IMR-90 (cell line): ENCODE data around the gene BTNL8. TPM values are rescaled to one million over a fixed set of nuclear protein-coding genes. Genes with fewer than 3 reads are reported as not detected.

ENCODE experiments used
- ATAC-seq: fragments of 200-7000 bp; cut with Tn5 transposase; 2 replicates; pipeline ENCODE4 v1.9.1; 2020; ENCODE audit warnings: low read depth, mild to moderate bottlenecking, moderate library complexity
- BruUV-seq: library from RNA; stranded (reverse); fragments of 400-500 nt; replicated peaks from 2 replicates; lab custom pipeline; 2021; lab: Mats Ljungman, UMichigan
- CTCF ChIA-PET: fragments of 300-600 bp; formaldehyde crosslinking; extraction: SDS; loops from one replicate; lab custom pipeline; 2021; ENCODE audit warnings: antibody characterized with exemption; lab: Yijun Ruan, JAX
- POLR2A ChIA-PET: fragments of 300-600 bp; sonication (Branson Sonifier 250); formaldehyde crosslinking; loops from one replicate; lab custom pipeline; 2022; ENCODE audit warnings: antibody characterized with exemption; ENCODE audit not compliant: unreplicated experiment; lab: Charles Lee
- DNase-seq: peaks from one replicate; pipeline ENCODE4 v3.0.0; 2013
- H2AFZ ChIP-seq: replicated peaks from 2 replicates; pipeline ENCODE3; 2013; ENCODE audit warnings: low read length, mild to moderate bottlenecking; ENCODE audit not compliant: poor library complexity
- H2AK5ac ChIP-seq: 2 replicates; pipeline ENCODE4 v1.6.1; 2013; ENCODE audit warnings: low read depth, low read length, inconsistent platforms
- H2AK9ac ChIP-seq: replicated peaks from 2 replicates; pipeline ENCODE3; 2013; ENCODE audit warnings: mild to moderate bottlenecking, low read depth, low read length, moderate library complexity; ENCODE audit not compliant: poor library complexity
- H2BK120ac ChIP-seq: 2 replicates; pipeline ENCODE4 v1.6.1; 2013; ENCODE audit warnings: low read depth, low read length, inconsistent platforms
- H2BK15ac ChIP-seq: 3 replicates; pipeline ENCODE4 v1.6.1; 2013; ENCODE audit warnings: low read depth, low read length, inconsistent platforms
- H2BK20ac ChIP-seq: 2 replicates; pipeline ENCODE4 v1.6.1; 2013; ENCODE audit warnings: low read depth, mild to moderate bottlenecking, inconsistent platforms, low read length, moderate library complexity
- H2BK5ac ChIP-seq: 2 replicates; pipeline ENCODE4 v1.6.1; 2013; ENCODE audit warnings: mild to moderate bottlenecking, low read depth, low read length, inconsistent platforms; ENCODE audit not compliant: poor library complexity, severe bottlenecking
- H3K14ac ChIP-seq: replicated peaks from 2 replicates; pipeline ENCODE4 v1.6.1; 2013; ENCODE audit warnings: low read depth, low read length, inconsistent platforms
- H3K18ac ChIP-seq: 2 replicates; pipeline ENCODE4 v1.6.1; 2013; ENCODE audit warnings: low read depth, low read length, control low read depth
- H3K23ac ChIP-seq: 2 replicates; pipeline ENCODE4 v1.6.1; 2013; ENCODE audit warnings: low read depth, low read length, inconsistent platforms
- H3K27ac ChIP-seq: 2 replicates; pipeline ENCODE4 v1.5.1; 2013; ENCODE audit warnings: mild to moderate bottlenecking, control low read depth, low read length; ENCODE audit not compliant: insufficient read depth
- H3K27me3 ChIP-seq: 2 replicates; pipeline ENCODE4 v1.6.1; 2013; ENCODE audit warnings: low read length; ENCODE audit not compliant: control insufficient read depth, insufficient read depth
- H3K36me3 ChIP-seq: 2 replicates; pipeline ENCODE4 v1.6.1; 2013; ENCODE audit warnings: low read length, mixed read lengths; ENCODE audit not compliant: control insufficient read depth, insufficient read depth
- H3K4ac ChIP-seq: 2 replicates; pipeline ENCODE4 v1.6.1; 2013; ENCODE audit warnings: low read depth, low read length, inconsistent platforms
- H3K4me1 ChIP-seq: 2 replicates; pipeline ENCODE4 v1.6.1; 2013; ENCODE audit warnings: low read length, mixed read lengths; ENCODE audit not compliant: control insufficient read depth, insufficient read depth
- H3K4me2 ChIP-seq: 2 replicates; pipeline ENCODE4 v1.6.1; 2013; ENCODE audit warnings: low read depth, mild to moderate bottlenecking, control low read depth, low read length, moderate library complexity
- H3K4me3 ChIP-seq: 2 replicates; pipeline ENCODE4 v1.5.1; 2013; ENCODE audit warnings: low read depth, mild to moderate bottlenecking, control low read depth, low read length, moderate library complexity; ENCODE audit not compliant: insufficient read depth
- H3K56ac ChIP-seq: 2 replicates; pipeline ENCODE4 v1.6.1; 2013; ENCODE audit warnings: low read length, inconsistent platforms; ENCODE audit not compliant: insufficient read depth; ENCODE audit errors: extremely low read depth
- H3K79me1 ChIP-seq, 2 experiments: 2 replicates each; pipeline ENCODE4 v1.6.1; 2013; ENCODE audit warnings: low read length in 2 of 2, inconsistent platforms in 1 of 2, low read depth in 1 of 2
- H3K9ac ChIP-seq: 2 replicates; pipeline ENCODE4 v1.6.1; 2013; ENCODE audit warnings: low read depth, low read length, control low read depth
- H3K9me1 ChIP-seq: 2 replicates; pipeline ENCODE4 v1.6.1; 2013; ENCODE audit warnings: low read length, inconsistent platforms; ENCODE audit not compliant: insufficient read depth
- H3K9me3 ChIP-seq: 2 replicates; pipeline ENCODE4 v1.6.1; 2013; ENCODE audit warnings: low read length; ENCODE audit not compliant: control insufficient read depth, insufficient read depth
- H4K20me1 ChIP-seq: 2 replicates; pipeline ENCODE4 v1.6.1; 2013; ENCODE audit warnings: low read length, inconsistent platforms; ENCODE audit not compliant: insufficient read depth
- H4K5ac ChIP-seq: 2 replicates; pipeline ENCODE4 v1.6.1; 2013; ENCODE audit warnings: mild to moderate bottlenecking, low read depth, low read length, control low read depth
- H4K8ac ChIP-seq, 2 experiments: 2 replicates each; pipeline ENCODE4 v1.6.1; 2013; ENCODE audit warnings: low read depth in 2 of 2, low read length in 2 of 2, control low read depth in 1 of 2, inconsistent platforms in 1 of 2
- H4K91ac ChIP-seq: 2 replicates; pipeline ENCODE4 v1.6.1; 2013; ENCODE audit warnings: low read depth, low read length, inconsistent platforms; ENCODE audit not compliant: insufficient read depth
- BHLHE40 ChIP-seq: fragments of 150-350 bp; IDR thresholded peaks from 2 replicates; pipeline ENCODE4 v1.6.1; 2016; ENCODE audit warnings: mild to moderate bottlenecking, low read depth, low read length
- MXI1 ChIP-seq: IDR thresholded peaks from 2 replicates; pipeline ENCODE4 v1.6.1; 2012; ENCODE audit warnings: low read depth, mild to moderate bottlenecking, low read length, moderate library complexity, borderline replicate concordance
- WGBS, 2 experiments: methylation state at CpG; one replicate each; pipeline versions ENCODE4 v1.1.5 to v1.1.7; 2013; ENCODE audit warnings: missing lambda C conversion rate in 2 of 2; ENCODE audit not compliant: insufficient read length in 1 of 2; ENCODE audit errors: extremely low coverage in 2 of 2; 5-methylcytosine and 5-hydroxymethylcytosine counted together
- dilution Hi-C: fragments of 300-500 bp; cut with HindIII; formaldehyde crosslinking; loops from one replicate; pipeline ENCODE4 v1.14.3; 2018; ENCODE audit warnings: low sequenced_read_pairs; ENCODE audit not compliant: unreplicated experiment
- in situ Hi-C: fragments of 300-500 bp; cut with MboI; formaldehyde crosslinking; loops from 3 replicates; pipeline ENCODE4 v1.14.3; 2019; ENCODE audit warnings: low sequenced_read_pairs, inconsistent platforms, mixed read lengths
- intact Hi-C: fragments of 100-400 bp; cut with micrococcal nuclease; formaldehyde crosslinking; loops from 2 replicates; pipeline ENCODE4 v1.10.0; 2022
- polyA plus RNA-seq, 3 experiments: library from polyadenylated mRNA; depleted of rRNA; stranded (reverse); fragments of >200 nt; gene quantifications; 2 replicates each; pipeline ENCODE4 v1.2.3, GENCODE V29; 2012; ENCODE audit warnings: low replicate concordance in 1 of 3
- total RNA-seq: library from RNA; depleted of rRNA; stranded (reverse); fragments of >200 nt; gene quantifications from 2 replicates; pipeline ENCODE4 v1.2.3, GENCODE V29; 2012

Gene BTNL8
- total and polyA plus RNA-seq, 2 of the 4 experiments (the other 2 are of a cell fraction), result not detected

- Histone ChIP-seq H3K79me1 (peaks cover 12 to 24% of the 10 kb centered on the region in 2 experiments), H3K14ac (no peak overlapping the region), H3K9me1 (no peaks in the 10 kb centered on the region; the same call in 1 of the 2 replicates), H3K23ac (no peak overlapping the region), H3K9ac (no peak overlapping the region), H3K9me3 (peaks cover 29% of the 10 kb centered on the region), H3K4me2 (no peak overlapping the region), H3K4me3 (no peak overlapping the region), H3K4me1 (no peaks in the 10 kb centered on the region), H2BK5ac (no peak overlapping the region), H3K36me3 (peaks cover 37% of the 10 kb centered on the region), H3K27ac (no peak overlapping the region), H4K20me1 (no peaks in the 10 kb centered on the region), H3K27me3 (no peaks in the 10 kb centered on the region), H2AFZ (no peak overlapping the region), H3K56ac (no peak overlapping the region), H3K18ac (no peak overlapping the region), H2BK120ac (no peak overlapping the region), H3K4ac (no peak overlapping the region), H4K5ac (no peak overlapping the region), H2BK15ac (no peak overlapping the region), H4K8ac (no peak overlapping the region), H4K91ac (no peak overlapping the region), H2BK20ac (no peak overlapping the region), H2AK5ac (no peak overlapping the region), H2AK9ac (no peak overlapping the region)
- intact Hi-C loops (no loop called here), dilution Hi-C loops (no loop called here), in situ Hi-C loops (no loop called here)
- no peak for DNase-seq
- CTCF ChIA-PET, result no interaction called here
- BruUV-seq, result no TSS peak
- no CpG with 5 or more reads among the region's 1 CpG for WGBS, 2 experiments
- no peak for TF ChIP-seq MXI1
- TF ChIP-seq BHLHE40, result no peak
- POLR2A ChIA-PET, result no interaction called here
- no peak for ATAC-seq
These were observed 45.1 kb upstream of the BTNL8 start for GRCh38 chr5:180853848-180854176.
